Stimulated activated CD8-positive, alpha-beta memory T cell treated with anti-CD3 and anti-CD28 coated beads, Interleukin-2, amount 100 ng/mL, for 1 hour (primary cell): ENCODE results near the gene FOSB.

Experiments
- DNase-seq, 2 donors: peaks; one replicate each; pipeline ENCODE4 v3.0.0-alpha.2; 2020; ENCODE audit warnings: low read depth in 2 of 2

FOSB gene

DNA sequence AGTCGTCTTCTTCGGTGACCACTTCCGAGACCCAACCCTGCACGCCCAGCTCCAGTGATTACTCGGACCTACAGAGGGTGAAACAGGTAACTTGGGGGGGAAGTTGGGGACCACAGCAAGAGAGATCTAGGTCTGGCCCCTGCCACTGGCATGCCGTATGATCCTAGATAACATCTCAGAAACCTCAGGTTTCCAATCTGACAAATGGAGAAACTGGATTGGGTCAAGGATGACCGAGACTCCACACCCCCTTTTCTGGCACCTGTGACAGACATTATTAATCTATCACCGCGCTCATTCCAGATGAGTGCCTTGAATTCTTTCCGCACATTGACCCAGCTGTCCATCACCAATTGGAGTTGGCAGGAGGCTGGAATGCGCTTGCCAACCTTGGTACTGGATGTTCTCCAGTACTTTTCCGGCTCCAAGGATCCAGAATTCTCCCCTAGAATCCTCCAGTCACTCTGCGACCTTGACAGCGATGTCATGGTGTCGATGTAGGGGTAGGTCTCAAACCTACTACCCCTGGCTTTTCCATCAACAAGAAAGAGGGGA lies 56.9 kb downstream of the FOSB start:
- DNase-seq, result no peak
